GM12875 (cell line): ENCODE data around the gene RTKN.

Experiments used
- H3K4me3 ChIP-seq: one replicate; pipeline ENCODE4 v1.5.1; 2011; ENCODE audit warnings: low read depth, low read length, control low read depth
- TF ChIP-seq, protein P1 (sequence below): IDR thresholded peaks from 2 replicates; pipeline ENCODE4 v1.5.1; 2011; ENCODE audit warnings: low read depth, mild to moderate bottlenecking, control low read depth, inconsistent platforms, low read length, moderate library complexity, borderline replicate concordance; ENCODE audit not compliant: insufficient read depth

RTKN gene

DNA sequence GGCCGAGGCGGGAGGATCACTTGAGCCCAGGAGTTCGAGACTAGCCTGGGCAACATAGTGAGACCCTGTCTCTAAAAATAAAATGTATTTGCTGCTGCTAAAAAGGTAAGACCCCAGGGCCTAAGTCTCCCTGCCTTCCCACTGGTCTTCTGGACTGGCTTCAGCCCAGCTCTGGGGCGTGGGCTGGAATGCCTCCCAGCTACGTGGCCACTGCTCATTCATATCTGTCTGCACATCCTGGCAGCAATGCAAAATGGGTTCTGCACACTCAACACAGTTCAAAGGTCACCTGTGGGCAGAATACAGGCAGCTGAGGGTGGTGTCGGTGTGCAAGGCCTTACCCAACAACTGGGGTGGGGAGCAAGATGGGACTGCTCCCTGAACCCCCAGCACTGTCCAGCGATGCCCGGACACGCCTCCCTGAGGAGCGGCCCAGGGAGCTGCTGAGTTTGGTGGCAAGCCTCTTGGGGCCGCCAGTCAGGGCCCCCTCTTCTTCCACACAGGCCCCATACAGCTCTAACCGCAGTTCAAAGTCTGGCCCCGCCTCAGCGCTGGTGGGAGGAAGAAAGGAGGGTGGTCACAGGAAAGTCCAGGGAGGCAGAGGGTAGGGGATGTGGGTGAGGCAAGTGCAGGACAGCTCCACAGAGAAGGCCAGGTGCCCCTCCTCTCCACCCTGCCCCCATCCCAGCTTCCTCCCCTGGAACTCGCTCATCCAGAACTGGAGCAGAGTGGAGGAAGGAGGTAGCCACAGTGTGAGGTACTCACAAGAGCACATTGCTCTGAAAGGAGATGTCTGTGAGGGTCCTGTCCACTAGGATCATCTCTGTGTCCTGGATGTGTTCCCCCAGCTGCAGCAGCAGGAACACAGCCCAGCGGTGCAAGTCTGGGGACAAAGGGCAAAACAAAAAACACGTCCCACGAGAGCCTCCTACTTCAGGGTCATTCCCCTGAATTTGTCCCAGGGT, 12.0 kb downstream of the RTKN start:
- no peak overlapping the region for H3K4me3 ChIP-seq
- TF ChIP-seq, protein P1, sequence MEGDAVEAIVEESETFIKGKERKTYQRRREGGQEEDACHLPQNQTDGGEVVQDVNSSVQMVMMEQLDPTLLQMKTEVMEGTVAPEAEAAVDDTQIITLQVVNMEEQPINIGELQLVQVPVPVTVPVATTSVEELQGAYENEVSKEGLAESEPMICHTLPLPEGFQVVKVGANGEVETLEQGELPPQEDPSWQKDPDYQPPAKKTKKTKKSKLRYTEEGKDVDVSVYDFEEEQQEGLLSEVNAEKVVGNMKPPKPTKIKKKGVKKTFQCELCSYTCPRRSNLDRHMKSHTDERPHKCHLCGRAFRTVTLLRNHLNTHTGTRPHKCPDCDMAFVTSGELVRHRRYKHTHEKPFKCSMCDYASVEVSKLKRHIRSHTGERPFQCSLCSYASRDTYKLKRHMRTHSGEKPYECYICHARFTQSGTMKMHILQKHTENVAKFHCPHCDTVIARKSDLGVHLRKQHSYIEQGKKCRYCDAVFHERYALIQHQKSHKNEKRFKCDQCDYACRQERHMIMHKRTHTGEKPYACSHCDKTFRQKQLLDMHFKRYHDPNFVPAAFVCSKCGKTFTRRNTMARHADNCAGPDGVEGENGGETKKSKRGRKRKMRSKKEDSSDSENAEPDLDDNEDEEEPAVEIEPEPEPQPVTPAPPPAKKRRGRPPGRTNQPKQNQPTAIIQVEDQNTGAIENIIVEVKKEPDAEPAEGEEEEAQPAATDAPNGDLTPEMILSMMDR = no peak

DNA sequence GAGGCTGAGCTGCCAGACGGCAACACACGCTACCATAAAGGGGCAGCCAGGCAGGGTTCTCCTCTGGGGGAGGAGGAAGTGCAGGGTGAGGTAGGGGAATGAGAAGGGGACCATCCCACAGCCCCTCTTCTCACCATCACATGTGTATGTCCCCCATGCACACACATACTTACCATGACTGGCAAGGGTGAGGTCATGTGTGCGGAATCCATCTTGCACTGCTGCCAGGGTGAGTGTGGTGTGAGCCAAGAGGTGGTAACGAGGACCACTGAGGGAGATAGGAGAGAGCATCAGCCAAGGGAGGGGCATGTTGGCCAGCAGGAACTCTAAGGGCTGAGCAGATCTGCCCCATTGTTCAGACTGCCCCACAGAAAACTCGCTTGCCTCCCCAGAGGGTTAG, 13.1 kb downstream of the RTKN start:
- no peak overlapping the region for H3K4me3 ChIP-seq
- TF ChIP-seq, protein P1 = no peak

DNA sequence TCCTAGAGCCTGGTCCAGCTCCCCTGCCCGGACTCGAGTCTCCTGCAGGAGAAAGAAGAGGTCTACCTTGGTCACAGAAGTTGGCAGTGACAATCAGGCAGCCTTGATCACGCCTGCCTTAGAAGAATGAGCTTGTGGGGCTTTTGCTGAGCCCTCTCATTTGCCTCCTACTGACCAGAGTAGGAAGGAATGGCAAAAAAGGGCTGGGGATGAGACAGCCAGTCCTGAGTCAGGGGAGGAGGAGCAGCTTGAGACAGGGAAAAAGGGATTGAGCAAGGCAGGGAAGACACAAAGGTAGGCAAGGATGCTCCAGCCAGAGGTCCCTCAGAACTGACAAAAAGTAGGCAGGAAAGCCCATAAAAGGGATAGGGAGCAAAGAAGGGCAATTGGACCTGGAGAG, 14.2 kb downstream of the RTKN start:
- no peak overlapping the region for H3K4me3 ChIP-seq
- TF ChIP-seq, protein P1 = no peak

DNA sequence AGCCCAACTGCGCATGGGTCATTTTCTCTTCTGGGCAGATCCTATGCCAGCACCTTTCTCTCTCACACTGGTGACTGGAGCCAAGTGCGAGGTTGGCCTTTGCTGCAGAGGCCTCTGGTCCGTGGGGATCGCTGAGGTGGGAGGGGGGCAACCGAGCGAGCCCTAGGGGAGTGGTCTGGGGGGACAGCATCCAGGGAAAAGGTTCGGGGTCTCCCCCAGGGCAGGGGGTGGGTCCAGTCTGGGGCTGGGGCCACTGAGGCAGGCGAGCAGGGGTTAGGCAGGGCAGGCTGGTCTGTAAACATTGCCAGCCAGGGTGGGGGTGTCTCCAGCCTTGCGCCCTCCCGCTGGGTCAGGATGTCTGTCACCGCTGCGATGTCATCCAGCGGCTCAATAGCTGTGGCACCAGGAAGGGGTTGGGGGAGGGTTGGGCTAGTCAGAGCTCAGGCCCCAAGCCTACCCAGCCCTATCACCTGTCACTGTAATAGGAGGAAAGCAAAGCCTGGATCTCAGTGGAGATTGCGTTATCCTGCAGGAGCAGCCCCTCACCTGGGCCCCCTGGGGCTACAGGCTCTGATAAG, 15.5 kb downstream of the RTKN start:
- TF ChIP-seq, protein P1 = no peak
- no peak overlapping the region for H3K4me3 ChIP-seq

DNA sequence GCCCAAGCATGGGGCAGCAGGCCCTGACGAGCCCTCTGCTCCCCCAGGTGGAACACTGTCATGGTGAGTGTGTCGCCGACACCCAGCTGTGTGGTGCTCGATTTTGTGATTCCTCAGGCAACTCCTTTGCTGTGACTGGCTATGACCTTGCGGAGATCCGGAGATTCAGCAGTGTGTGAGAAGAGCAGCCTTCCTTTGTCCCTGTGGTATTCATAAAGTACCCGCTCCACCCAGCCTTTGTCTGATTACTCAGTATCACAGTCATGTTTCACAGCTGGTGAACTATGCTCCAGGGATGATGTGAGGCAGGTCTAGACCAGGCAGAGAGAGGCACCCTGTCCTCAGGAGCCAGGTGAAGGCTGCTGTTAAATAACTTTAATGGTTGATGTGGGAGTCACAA, 16.2 kb downstream of the RTKN start:
- TF ChIP-seq, protein P1 = no peak
- no peak overlapping the region for H3K4me3 ChIP-seq

DNA sequence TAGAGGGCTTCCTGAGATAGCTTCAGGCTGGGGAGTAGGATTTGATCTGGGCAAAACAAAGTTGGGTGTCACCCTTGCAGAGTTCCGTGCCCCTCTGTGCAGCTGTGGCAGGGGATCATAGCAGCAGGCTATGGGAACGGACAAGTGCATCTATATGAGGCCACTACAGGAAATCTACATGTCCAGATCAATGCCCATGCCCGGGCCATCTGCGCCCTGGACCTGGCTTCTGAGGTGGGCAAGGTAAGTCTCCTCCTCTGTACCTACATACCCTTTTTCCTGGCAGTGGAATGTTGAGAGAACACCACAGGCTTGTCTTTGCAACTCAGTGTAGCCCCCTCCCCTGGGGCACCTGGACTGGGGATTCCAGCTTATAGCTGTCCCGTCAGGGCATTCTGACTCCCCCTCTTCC, 16.7 kb downstream of the RTKN start:
- TF ChIP-seq, protein P1 = no peak
- H3K4me3 ChIP-seq = no peak overlapping the region
